Activated CD4-positive, alpha-beta T cell treated with anti-CD3 and anti-CD28 coated beads, Interleukin-2, amount 50 U/mL, for 16 hours (primary cell): ENCODE measurements around the gene USH2A.

ENCODE experiments used
- DNase-seq: peaks from one replicate; pipeline ENCODE4 v3.0.0-alpha.2; 2020

The USH2A gene, protein sequence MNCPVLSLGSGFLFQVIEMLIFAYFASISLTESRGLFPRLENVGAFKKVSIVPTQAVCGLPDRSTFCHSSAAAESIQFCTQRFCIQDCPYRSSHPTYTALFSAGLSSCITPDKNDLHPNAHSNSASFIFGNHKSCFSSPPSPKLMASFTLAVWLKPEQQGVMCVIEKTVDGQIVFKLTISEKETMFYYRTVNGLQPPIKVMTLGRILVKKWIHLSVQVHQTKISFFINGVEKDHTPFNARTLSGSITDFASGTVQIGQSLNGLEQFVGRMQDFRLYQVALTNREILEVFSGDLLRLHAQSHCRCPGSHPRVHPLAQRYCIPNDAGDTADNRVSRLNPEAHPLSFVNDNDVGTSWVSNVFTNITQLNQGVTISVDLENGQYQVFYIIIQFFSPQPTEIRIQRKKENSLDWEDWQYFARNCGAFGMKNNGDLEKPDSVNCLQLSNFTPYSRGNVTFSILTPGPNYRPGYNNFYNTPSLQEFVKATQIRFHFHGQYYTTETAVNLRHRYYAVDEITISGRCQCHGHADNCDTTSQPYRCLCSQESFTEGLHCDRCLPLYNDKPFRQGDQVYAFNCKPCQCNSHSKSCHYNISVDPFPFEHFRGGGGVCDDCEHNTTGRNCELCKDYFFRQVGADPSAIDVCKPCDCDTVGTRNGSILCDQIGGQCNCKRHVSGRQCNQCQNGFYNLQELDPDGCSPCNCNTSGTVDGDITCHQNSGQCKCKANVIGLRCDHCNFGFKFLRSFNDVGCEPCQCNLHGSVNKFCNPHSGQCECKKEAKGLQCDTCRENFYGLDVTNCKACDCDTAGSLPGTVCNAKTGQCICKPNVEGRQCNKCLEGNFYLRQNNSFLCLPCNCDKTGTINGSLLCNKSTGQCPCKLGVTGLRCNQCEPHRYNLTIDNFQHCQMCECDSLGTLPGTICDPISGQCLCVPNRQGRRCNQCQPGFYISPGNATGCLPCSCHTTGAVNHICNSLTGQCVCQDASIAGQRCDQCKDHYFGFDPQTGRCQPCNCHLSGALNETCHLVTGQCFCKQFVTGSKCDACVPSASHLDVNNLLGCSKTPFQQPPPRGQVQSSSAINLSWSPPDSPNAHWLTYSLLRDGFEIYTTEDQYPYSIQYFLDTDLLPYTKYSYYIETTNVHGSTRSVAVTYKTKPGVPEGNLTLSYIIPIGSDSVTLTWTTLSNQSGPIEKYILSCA (N-terminal part only)

GRCh38 chr1:216422821-216423520, at the start of gene USH2A:
TSS of gene USH2A (minus strand) at chr1:216423448. CDS start at chr1:216422336, 1,112 bp downstream.
- DNase-seq: no peak

DNA sequence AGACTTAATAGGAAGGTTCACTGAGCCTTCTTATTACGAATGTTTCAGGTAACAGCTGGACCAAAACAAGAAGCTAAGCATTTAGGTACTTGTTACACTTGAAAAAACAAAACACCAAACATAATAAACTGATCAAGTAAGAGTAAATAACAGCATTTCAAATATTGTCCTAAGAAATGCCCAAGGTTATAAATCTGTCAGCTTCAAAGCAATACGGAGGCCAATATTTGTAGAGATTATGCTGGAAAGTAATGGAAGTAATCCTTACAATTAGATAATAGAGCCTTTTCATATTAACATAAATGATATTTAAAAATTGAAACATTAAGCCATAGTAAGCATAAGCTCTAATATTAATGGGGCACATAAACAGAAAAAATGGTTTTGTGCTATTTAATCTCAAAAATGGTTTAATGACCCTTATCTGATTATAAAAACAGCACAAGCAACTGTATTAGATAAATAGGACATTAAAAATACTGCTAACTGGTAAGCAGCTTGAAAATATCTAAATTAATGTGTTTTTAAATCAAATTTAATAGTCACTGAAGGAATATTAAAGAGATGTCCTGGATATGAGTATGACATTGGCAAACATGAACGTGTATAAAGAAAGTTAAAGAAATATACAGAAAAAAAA, 43.0 kb upstream of the USH2A start:
- DNase-seq: no peak

DNA sequence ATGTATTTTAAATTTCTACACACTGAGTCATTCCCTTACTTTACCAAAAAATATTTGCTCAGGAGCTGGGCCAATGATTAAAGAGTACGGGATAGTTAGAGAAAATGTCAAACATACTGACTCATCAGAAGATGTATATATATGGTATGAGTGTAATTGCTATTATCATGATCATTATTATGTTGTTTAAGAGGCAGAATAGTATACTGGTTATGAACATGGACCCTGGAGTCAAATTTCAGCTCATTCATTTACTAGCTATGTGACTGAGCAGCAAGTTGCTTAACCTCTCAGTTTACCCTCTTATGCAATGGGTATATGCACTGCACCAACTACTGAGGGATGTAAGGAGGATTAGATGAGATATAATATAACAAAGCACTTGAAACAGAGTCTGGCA, 41.2 kb upstream of the USH2A start:
- no peak for DNase-seq

- DNase-seq: no peak
Measured at GRCh38 chr1:216462066-216462775, 39.0 kb upstream of the USH2A start.

DNA sequence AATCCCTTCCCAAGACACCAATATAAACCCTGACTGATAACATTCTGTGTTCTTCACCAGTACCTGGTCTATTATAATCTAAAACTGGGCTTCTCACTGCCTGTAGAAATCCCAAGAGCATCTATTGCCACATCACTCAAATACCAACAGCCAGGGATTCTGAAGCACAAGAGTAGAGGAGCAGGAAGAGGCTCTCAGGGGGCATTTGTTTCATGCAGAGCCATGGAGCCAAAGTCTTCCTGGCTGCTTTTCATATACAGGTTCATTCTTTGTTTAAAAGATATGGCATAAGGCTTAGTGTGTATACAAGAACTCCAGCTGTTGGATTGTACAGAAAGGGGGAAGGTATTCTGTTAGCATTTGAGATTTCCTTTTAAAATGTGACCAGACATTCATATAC, 38.2 kb upstream of the USH2A start:
- no peak for DNase-seq

DNA sequence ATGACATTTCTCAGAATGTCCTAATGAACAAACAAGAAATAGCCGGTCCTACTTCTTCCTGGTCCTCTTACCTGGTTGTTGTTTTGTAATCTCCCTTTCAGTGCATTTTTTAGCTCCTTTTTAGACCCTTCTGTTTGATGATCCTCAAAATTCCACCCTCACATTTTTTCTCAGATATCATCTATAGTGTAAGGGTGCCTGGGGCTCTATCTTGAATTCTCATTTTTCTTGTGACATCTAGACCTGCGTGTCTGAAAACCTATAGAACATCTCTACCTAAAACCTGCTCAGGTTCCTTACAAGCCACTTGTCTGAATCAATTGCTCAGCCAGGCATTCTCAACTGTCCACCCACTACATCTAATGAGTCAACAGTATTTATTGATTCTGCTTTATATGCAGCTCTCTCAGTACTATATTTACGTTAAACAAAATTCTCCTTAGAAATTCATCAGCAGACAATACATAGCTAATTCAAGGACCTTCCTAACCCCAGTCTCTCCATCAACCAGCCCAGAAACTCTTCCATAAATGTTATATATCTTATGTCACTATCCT, 36.5 kb upstream of the USH2A start:
- no peak for DNase-seq

DNA sequence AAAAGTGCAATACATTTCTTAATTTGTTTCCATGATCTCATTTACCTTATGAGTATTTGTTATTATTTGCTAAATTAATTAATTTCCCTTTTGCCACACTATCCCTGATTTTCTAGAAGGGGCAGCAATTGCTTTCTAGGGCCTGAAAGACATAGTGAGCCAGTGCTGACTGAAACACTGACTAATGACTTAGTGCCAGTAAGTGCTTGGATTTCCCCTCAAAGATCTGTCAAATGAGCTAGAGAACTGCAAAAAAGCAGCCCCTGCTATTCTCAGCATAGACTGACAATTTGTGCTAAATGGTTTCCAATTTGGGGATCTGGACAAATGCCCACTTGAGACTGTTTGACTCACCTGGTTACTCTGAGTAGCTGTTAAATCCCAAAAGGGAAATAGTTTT, 35.6 kb upstream of the USH2A start:
- no peak for DNase-seq

DNA sequence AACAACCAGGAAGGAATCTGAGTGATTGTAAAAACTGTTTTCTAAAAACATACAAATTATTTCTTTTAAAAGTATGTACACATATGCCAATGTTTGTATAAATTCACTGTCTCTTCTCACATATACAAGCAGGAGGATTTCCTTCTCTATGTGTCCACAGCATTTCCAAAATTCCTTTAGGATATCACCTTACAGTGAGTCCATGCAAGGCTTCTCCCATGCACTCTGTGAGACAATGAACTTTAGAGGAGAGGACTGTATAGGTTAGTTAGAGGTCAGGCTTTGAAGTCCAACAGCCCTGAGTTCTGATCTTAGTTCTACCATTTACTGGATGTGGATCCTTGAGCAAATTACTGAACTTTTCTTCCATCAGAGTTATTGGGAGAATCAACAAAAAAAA, 34.1 kb upstream of the USH2A start:
- DNase-seq: no peak

DNA sequence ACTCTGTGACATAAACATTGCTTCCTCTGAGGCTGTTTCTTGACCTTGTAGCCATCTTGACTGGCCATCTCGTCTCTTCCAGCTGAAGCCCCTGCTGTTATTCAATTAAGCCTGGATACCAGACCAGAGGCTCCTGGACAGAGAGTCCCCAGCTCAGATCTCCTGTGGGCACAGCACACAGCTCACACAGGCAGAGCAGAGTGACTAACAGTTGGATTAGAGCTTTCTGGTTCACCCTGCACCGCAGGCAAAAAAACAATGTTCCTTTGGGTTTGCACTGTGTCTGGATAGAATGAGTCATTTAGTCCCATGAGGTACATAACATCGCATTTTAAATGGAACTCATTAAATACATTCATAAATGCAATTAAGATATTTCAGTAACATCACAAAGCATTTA, 33.4 kb upstream of the USH2A start:
- DNase-seq: no peak

- no peak for DNase-seq
Measured at GRCh38 chr1:216453777-216454176, 30.5 kb upstream of the USH2A start.

- DNase-seq: no peak
Measured at GRCh38 chr1:216450227-216450626, 27.0 kb upstream of the USH2A start.

GRCh38 chr1:216448011-216448510, 24.8 kb upstream of the USH2A start:
- no peak for DNase-seq

DNA sequence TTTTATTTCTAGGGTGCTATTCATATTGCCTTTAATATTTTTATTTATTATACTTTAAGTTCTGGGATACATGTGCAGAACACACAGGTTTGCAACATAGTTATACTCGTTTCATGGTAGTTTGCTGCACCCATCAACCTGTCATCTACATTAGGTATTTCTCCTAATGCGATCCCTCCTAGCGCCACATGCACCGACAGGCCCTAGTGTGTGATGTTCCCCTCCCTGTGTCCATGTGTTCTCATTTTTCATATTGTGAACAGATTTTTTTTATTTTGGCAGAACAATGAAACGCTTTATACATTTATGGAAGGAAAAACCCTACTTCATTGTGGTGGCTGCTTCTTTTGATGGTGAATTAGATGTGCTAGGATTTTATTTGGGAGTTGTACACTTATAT, 14.4 kb upstream of the USH2A start:
- no peak for DNase-seq

DNA sequence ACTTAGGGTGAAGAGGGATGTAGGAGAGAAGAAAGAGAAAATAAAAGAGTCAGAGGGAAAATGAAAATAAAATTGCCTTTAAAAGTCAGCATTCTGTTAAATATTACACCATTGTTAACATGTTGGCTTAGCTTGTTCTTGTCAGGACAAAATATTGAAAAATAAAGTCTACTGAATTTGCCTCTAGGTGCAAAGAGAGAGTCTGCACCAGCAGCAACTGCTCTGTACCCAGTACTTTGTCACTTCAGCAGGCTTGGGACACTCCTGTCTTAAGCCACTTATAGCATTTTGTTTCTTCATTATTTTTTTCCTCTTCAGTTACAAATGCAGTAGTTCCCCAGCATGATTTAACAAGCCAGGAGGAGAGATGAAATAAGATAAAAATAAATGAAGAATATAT, 11.0 kb upstream of the USH2A start:
- DNase-seq: no peak

DNA sequence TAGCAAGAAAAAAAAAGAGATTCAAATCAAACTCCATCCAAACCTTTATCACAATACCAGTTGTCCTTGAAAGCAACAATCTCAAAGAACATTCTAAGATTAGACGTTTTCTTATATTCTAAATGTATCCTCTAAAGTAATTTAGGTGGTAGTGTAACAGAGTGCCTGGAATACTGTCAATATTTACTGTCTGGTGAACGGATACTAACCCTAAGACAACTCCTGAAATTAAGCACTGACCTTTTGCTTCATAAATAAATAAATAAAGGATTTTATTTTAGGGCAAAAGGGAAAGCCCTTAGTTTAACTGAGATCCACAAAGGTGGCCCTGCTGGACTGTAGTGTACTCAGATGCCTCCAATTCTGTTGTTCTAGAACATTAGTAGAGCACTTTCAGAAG, 9.9 kb upstream of the USH2A start:
- DNase-seq: no peak

- no peak for DNase-seq
Measured at GRCh38 chr1:216430744-216431143, 7.5 kb upstream of the USH2A start.

GRCh38 chr1:216425577-216425976, 2.3 kb upstream of the USH2A start:
- DNase-seq: no peak

- DNase-seq: no peak
Measured at GRCh38 chr1:216420746-216421145, 2.5 kb downstream of the USH2A start.

DNA sequence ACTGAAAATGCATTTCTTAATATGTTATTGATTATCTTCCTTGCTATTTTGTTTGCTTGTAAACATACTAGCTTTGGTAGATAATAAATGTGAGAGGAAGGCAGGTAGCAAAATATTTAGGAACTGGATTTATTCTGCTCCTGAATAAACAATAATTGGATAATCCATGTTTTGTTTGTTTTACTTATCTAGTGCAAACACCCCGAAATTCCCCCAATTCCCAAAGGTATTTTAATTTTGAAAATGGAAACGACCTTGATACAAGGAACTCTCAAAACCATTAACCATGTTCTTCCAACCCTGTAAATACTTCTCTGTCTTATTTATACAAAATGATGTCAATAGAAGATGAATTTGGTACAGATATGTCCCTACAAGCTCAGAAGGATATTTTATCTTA, 3.0 kb downstream of the USH2A start:
- DNase-seq: no peak

- no peak for DNase-seq
Measured at GRCh38 chr1:216416488-216416887, 6.8 kb downstream of the USH2A start.

DNA sequence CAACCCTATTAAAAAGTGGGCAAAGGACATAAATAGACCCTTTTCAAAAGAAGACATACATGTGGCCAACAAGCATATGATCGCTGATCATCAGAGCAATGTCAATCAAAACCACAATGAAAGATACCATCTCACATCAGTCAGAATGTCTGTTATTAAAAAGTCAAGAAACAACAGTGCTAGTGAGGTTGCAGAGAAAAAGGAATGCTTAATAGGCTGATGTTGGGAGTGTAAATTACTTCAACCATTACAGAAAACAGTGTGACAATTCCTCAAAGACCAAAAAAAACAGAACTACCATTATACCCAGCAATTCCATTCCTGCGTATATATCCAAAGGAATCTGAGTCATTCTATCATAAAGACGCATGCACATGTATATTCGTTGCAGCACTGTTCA, 13.2 kb downstream of the USH2A start:
- no peak for DNase-seq
